Uterus (tissue), 2 donors: ENCODE results near the gene PPBP.

Experiments
- POLR2A ChIP-seq, 2 donors: fragments of 450-650 bp; IDR thresholded peaks; one replicate each; pipeline ENCODE4 v1.6.1; 2016; ENCODE audit warnings: antibody characterized with exemption in 2 of 2, mild to moderate bottlenecking in 1 of 2, moderate library complexity in 1 of 2
- TF ChIP-seq, protein P1 (sequence below), 4 experiments: fragments of 200-600 bp in 2 of 4; fragments of 450-650 bp in 2 of 4; sonication (generic) in 2 of 4; IDR thresholded peaks; one replicate each; pipeline ENCODE4 v1.5.1; 2016 to 2019; ENCODE audit warnings: antibody characterized with exemption in 4 of 4, mild to moderate bottlenecking in 2 of 4, moderate library complexity in 1 of 4

DNA sequence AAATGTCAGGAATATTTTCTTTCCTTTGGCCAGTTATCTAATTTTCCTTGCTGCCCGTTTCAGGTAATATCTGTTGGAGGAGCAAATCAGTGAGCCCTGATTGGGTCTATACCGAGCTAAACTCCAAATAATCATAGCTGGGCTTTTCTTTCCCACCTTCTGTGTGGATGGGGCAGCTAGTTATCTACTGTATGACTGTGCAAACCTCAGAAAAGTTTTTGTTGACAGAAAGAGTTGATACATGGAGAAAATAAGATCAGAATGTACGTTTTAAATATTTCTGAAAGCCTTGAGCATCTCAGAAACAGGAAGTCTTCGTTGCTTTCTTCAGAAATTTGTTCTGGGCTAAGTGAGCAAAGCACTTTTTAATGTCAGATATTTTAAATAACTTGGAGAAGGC, 16.7 kb upstream of the PPBP start:
- TF ChIP-seq, protein P1, sequence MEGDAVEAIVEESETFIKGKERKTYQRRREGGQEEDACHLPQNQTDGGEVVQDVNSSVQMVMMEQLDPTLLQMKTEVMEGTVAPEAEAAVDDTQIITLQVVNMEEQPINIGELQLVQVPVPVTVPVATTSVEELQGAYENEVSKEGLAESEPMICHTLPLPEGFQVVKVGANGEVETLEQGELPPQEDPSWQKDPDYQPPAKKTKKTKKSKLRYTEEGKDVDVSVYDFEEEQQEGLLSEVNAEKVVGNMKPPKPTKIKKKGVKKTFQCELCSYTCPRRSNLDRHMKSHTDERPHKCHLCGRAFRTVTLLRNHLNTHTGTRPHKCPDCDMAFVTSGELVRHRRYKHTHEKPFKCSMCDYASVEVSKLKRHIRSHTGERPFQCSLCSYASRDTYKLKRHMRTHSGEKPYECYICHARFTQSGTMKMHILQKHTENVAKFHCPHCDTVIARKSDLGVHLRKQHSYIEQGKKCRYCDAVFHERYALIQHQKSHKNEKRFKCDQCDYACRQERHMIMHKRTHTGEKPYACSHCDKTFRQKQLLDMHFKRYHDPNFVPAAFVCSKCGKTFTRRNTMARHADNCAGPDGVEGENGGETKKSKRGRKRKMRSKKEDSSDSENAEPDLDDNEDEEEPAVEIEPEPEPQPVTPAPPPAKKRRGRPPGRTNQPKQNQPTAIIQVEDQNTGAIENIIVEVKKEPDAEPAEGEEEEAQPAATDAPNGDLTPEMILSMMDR (IDR thresholded peaks at IDR 0.05), result no peak
- no peak for TF ChIP-seq POLR2A (IDR thresholded peaks at IDR 0.05)
